Measurements from ENCODE around the gene ICOSLG.
A peak's percentile ranks its signal among the peaks of the same experiment; 100 is the strongest.

The ICOSLG gene

GRCh38 chr21:44272284-44272858 lies 31.6 kb upstream of the ICOSLG start:
- TF ChIP-seq, protein P1, sequence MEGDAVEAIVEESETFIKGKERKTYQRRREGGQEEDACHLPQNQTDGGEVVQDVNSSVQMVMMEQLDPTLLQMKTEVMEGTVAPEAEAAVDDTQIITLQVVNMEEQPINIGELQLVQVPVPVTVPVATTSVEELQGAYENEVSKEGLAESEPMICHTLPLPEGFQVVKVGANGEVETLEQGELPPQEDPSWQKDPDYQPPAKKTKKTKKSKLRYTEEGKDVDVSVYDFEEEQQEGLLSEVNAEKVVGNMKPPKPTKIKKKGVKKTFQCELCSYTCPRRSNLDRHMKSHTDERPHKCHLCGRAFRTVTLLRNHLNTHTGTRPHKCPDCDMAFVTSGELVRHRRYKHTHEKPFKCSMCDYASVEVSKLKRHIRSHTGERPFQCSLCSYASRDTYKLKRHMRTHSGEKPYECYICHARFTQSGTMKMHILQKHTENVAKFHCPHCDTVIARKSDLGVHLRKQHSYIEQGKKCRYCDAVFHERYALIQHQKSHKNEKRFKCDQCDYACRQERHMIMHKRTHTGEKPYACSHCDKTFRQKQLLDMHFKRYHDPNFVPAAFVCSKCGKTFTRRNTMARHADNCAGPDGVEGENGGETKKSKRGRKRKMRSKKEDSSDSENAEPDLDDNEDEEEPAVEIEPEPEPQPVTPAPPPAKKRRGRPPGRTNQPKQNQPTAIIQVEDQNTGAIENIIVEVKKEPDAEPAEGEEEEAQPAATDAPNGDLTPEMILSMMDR (IDR thresholded peaks at IDR 0.05; ENCODE audit: insufficient read depth, missing control alignments) = no peak
- FAIRE-seq = no peak
- DNase-seq (ENCODE audit: insufficient read length, low spot score) = no peak

DNA sequence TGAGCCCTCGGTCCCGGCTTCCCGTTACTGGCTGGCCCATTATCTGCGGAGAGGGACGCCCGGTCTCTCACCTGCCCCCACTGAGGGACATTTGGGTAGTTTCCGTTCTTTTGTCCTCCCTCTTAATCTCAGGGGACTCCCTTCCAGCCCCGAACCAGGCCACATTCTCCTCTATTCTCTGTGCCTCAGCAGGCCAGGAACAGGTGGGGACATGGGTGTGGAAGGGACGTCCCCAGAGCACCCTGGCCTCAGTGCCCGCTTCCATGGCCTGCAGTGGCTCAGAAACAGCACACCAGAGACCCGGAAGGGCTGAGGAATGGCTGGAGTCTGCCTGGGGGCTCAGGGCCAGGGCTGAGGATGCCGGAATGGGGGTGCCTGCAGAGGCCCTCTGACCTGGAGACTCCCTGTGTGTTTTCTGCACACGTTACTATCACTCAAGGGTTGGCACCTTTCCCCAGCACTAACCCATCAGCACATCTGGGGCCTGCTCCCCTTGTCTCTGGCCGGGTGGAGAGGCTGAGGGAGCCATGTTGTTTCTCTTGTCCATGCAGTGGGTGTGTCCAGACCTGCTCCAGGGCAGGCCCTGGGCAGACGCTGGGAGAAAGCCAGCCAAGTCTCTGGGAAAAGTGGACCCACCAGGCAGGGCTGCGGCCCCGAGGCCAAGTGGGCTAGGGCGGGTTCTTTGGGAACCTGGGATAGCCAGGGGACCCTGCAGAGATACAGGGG lies 31.0 kb upstream of the ICOSLG start:
- FAIRE-seq = no peak
- TF ChIP-seq, protein P1 (IDR thresholded peaks at IDR 0.05; ENCODE audit: insufficient read depth, missing control alignments) = no peak
- DNase-seq (ENCODE audit: insufficient read length, low spot score) = no peak

DNA sequence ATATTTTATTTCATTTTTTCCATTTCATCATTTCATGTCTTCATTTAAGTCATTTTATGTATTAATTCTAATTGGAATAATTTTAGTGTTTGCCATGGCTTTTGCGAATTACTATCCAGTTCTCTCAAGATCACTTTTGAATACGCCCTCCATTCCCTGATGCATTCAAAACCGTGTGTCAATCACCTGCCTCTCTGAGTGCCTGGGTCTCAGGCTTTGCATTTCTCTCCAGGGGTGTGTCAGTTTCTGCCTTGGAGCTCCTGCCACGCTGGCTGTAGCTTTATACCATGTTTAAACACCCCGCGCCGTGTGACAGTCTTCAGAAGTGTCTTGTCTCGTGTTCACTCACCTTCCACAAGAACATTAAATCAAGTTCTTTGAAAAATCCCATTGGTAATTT lies 28.3 kb upstream of the ICOSLG start:
- no peak for DNase-seq (ENCODE audit: insufficient read length, low spot score)
- TF ChIP-seq, protein P1 (IDR thresholded peaks at IDR 0.05; ENCODE audit: insufficient read depth, missing control alignments) = no peak
- no peak for FAIRE-seq

DNA sequence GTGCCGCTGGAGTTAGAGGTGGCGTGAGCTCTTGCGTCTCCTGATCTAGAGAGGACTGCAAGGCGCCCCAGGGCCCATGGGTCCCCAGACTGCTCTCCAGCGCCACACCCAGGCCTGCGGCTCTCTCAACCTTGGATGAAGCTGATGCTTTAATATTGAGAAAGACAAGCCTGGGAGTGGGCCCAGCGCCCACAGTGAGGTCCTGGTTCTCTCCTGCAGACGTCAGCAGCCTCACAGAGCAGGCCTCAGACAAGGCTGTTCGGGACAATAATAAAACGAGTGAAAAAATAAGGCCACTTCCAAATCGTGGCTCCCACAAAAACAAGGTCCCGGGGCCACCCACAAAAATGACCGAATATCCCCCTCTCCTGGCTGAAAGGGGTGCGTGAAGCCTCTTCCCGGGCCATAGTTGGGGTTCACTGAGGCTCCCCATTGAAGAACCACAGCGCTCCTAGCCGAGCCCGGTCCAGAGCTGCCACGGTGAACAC lies 27.0 kb upstream of the ICOSLG start:
- TF ChIP-seq, protein P1 (IDR thresholded peaks at IDR 0.05; ENCODE audit: insufficient read depth, missing control alignments) = no peak
- DNase-seq (ENCODE audit: insufficient read length, low spot score) = no peak
- no peak for FAIRE-seq

- TF ChIP-seq, protein P1 (IDR thresholded peaks at IDR 0.05; ENCODE audit: insufficient read depth, missing control alignments) = no peak
- FAIRE-seq = no peak
- DNase-seq (ENCODE audit: insufficient read length, low spot score) = no peak
These were observed 25.1 kb upstream of the ICOSLG start for GRCh38 chr21:44265734-44266270.

- DNase-seq (ENCODE audit: insufficient read length, low spot score) = peak; percentile 79
- FAIRE-seq = no peak
- TF ChIP-seq, protein P1 (IDR thresholded peaks at IDR 0.05; ENCODE audit: insufficient read depth, missing control alignments) = no peak
These were observed 23.0 kb upstream of the ICOSLG start for GRCh38 chr21:44263768-44264167.

All from D721Med (cell line).